ENCODE data around the gene GALNT12.

The GALNT12 gene

DNA sequence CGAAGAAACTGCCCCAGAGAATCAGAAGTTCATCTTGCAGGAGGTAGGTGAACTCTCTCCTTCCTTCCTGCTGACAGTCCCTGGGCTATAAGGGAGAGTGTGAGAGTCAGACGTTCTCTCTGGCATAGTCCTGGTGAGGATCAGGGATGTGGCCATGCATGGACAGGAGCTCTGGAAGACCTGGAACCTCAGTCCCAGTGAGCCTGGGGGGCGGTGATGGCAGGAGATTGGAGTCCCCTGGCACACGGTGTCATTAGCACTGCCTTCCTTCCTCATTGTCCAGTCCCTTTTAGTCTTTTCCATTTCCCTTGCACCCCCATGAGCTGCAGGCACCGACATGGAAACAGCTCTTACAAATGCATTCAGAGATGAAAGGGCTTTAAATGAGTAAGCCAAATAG lies 38.6 kb downstream of the GALNT12 start:
- no peaks in the 10 kb centered on the region for H3K36me3 ChIP-seq (ENCODE audit: control insufficient read depth, insufficient read depth, low read length)
- H3K9me3 ChIP-seq (ENCODE audit: control insufficient read depth, low read length), result no peaks in the 10 kb centered on the region
- peaks cover 5% of the 10 kb centered on the region for H3K4me1 ChIP-seq (ENCODE audit: control insufficient read depth, insufficient read depth, low read length)
- no peaks in the 10 kb centered on the region for H3K27me3 ChIP-seq (ENCODE audit: control insufficient read depth, insufficient read depth, low read length, poor library complexity, severe bottlenecking)
- no peak overlapping the region for H3K27ac ChIP-seq (ENCODE audit: insufficient read depth, low read depth, low read length, poor library complexity, severe bottlenecking)
- H3K4me3 ChIP-seq (ENCODE audit: insufficient read depth, low read depth, low read length), result no peak overlapping the region
- WGBS, 2 experiments, result 90 to 93% methylated on average over 5 of the region's 5 CpGs

DNA sequence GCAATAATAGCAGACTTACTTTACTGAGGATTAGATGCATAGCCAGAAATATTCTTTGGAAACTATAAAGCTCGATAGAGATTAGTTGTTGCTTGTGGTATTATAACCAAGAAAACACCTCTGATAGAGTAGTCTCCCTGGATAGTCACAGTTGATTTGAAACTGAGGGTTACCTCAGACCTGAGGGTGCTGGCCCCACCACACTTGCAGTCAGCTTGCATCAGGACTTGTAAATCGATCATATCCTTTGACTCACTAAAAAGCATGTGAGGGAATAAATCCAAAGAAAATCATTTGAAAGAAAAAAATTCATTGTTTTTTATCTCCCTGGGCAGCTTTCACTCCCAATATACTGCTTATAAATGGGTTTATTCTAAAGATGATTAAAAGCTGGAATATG lies 39.4 kb downstream of the GALNT12 start:
- no peak overlapping the region for H3K4me3 ChIP-seq (ENCODE audit: insufficient read depth, low read depth, low read length)
- H3K27me3 ChIP-seq (ENCODE audit: control insufficient read depth, insufficient read depth, low read length, poor library complexity, severe bottlenecking), result no peaks in the 10 kb centered on the region
- peaks cover 5% of the 10 kb centered on the region for H3K4me1 ChIP-seq (ENCODE audit: control insufficient read depth, insufficient read depth, low read length)
- H3K9me3 ChIP-seq (ENCODE audit: control insufficient read depth, low read length), result no peaks in the 10 kb centered on the region
- H3K27ac ChIP-seq (ENCODE audit: insufficient read depth, low read depth, low read length, poor library complexity, severe bottlenecking), result no peak overlapping the region
- H3K36me3 ChIP-seq (ENCODE audit: control insufficient read depth, insufficient read depth, low read length), result no peaks in the 10 kb centered on the region
- WGBS, 2 experiments, result 83 to 98% methylated on average over 2 of the region's 2 CpGs

DNA sequence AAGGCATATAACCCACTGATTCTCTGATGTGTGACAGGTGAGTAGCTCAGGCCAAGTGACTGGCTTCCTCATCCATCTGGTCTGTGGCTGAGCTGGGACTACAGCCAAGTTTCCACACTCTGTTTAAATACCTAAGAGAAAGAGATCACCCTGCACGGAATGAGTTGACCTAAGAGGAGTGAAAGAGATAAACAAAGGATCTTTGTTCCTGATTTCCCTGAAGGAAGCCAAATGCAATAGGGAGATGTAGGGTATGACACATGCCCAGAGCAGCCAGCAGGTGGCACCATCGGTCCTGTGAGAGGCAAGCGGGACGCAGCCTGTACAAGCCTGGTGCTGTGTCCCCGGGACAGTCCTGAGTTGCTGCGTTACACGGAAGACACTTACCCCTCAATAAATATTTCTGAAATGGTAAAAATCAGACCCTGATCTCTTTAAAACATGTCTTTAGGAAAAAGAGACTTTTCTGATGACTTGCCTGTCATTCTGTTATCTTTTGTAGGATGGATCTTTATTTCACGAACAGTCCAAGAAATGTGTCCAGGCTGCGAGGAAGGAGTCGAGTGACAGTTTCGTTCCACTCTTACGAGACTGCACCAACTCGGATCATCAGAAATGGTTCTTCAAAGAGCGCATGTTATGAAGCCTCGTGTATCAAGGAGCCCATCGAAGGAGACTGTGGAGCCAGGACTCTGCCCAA lies 41.1 kb downstream of the GALNT12 start:
- H3K27ac ChIP-seq (ENCODE audit: insufficient read depth, low read depth, low read length, poor library complexity, severe bottlenecking), result no peak overlapping the region

DNA sequence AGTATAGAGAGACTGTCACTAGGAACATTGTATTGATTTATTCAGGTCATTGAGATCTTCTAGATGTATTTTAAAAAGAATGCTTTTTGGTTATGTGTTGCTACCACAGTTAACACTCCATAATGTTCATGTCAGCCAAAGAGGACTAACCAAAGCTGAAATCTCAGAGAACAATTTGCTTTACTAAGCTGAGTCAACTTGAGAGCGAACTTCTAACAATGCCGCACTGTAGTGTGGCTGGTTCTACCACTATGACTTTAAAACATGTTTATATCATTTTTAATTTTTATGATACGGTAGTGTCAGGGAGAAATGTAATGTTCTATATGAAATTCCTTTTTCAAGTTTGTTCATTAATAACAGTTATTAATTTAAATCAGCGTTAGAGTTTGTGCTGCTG lies 42.1 kb downstream of the GALNT12 start:
- Histone ChIP-seq H3K4me1 (ENCODE audit: control insufficient read depth, insufficient read depth, low read length) (peaks cover 5% of the 10 kb centered on the region), H3K27ac (ENCODE audit: insufficient read depth, low read depth, low read length, poor library complexity, severe bottlenecking) (no peak overlapping the region), H3K27me3 (ENCODE audit: control insufficient read depth, insufficient read depth, low read length, poor library complexity, severe bottlenecking) (no peaks in the 10 kb centered on the region), H3K36me3 (ENCODE audit: control insufficient read depth, insufficient read depth, low read length) (no peaks in the 10 kb centered on the region), H3K4me3 (ENCODE audit: insufficient read depth, low read depth, low read length) (no peak overlapping the region), H3K9me3 (ENCODE audit: control insufficient read depth, low read length) (no peaks in the 10 kb centered on the region)
- WGBS, 2 experiments, result 94 to 100% methylated on average over 1 to 4 of the region's 4 CpGs

More for the DNA sequence above, 41.1 kb downstream of the GALNT12 start:
- H3K4me1 ChIP-seq (ENCODE audit: control insufficient read depth, insufficient read depth, low read length), result peaks cover 5% of the 10 kb centered on the region
- H3K36me3 ChIP-seq (ENCODE audit: control insufficient read depth, insufficient read depth, low read length), result no peaks in the 10 kb centered on the region
- no peaks in the 10 kb centered on the region for H3K9me3 ChIP-seq (ENCODE audit: control insufficient read depth, low read length)
- H3K27me3 ChIP-seq (ENCODE audit: control insufficient read depth, insufficient read depth, low read length, poor library complexity, severe bottlenecking), result no peaks in the 10 kb centered on the region
- WGBS, 2 experiments, result 56% methylated on average over 16 of the region's 16 CpGs
- no peak overlapping the region for H3K4me3 ChIP-seq (ENCODE audit: insufficient read depth, low read depth, low read length)

DNA sequence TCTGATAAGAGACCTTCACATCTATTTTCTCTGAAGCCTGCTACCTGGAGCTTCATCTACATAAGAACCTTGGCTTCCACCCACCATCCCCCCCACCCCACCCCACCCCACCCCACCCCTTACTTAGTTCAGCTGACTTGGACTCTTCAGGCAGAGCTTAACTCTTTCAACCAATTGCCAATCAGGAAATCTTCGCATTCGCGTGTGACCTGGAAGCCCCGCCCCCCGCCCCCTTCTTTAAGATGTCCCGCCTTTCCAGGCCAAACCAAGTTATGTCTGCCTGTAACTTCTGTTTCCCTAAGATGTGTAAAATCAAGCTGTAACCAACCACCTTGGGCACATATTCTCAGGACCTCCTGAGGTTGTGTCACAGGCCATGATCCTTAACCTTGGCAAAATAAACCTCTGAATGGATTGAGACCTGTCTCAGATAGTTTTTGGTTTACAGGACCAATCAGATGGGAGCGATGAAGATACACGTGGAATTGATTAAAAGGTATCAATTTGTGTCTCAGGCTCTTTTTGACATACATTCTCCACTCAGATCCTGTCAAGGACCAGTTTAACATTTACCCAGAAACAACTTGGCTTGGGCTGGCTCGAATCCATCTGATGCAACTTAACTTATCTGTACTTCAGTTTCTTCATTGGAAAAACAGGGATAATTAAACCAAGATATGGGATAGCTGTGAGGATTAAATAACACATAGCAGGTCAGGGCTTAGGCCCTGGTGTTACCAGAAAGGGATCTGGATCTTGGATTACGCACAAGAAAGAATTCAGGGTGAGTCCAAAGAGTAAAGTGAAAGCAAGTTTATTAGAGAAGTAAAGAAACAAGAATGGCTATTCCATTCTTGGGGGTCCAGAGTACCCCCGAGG lies 43.6 kb downstream of the GALNT12 start:
- no peak overlapping the region for H3K27ac ChIP-seq (ENCODE audit: insufficient read depth, low read depth, low read length, poor library complexity, severe bottlenecking)
- no peaks in the 10 kb centered on the region for H3K27me3 ChIP-seq (ENCODE audit: control insufficient read depth, insufficient read depth, low read length, poor library complexity, severe bottlenecking)
- H3K4me3 ChIP-seq (ENCODE audit: insufficient read depth, low read depth, low read length), result no peak overlapping the region
- no peaks in the 10 kb centered on the region for H3K9me3 ChIP-seq (ENCODE audit: control insufficient read depth, low read length)
- H3K4me1 ChIP-seq (ENCODE audit: control insufficient read depth, insufficient read depth, low read length), result peaks cover 5% of the 10 kb centered on the region
- no peaks in the 10 kb centered on the region for H3K36me3 ChIP-seq (ENCODE audit: control insufficient read depth, insufficient read depth, low read length)
- 78 to 79% methylated on average over 11 of the region's 11 CpGs for WGBS, 2 experiments

DNA sequence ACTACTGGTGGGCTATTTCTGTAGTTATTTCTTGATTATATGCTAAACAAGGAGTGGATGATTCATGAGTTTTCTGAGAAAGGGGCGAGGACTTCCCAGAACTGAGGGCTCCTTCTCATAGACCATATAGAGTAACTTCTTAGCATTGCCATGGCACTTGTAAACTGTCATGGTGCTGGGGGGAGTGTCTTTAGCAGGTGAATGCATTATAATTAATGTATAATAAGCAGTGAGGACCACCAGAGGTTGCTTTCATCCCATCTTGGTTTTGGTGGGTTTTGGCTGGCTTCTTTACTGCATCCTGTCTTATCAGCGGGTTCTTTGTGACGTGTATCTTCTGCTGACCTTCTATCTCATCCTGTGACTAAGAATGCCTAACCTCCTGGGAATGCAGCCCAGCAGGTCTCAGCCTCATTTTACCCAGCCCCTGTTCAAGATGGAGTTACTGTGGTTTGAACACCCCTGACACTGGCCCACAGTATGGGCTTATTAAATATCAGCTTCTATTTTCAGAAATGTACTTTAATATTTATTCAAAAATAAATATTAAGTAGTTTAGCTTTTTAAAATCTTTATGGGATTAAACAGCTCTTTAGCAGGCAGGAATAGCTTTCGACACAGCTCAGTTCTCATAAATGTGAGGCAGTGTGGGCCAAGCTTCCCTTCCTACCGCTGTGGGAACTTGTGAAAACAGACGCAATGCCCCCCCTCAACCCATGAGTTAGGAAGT lies 44.4 kb downstream of the GALNT12 start:
- no peaks in the 10 kb centered on the region for H3K36me3 ChIP-seq (ENCODE audit: control insufficient read depth, insufficient read depth, low read length)
- H3K9me3 ChIP-seq (ENCODE audit: control insufficient read depth, low read length), result no peaks in the 10 kb centered on the region
- no peak overlapping the region for H3K27ac ChIP-seq (ENCODE audit: insufficient read depth, low read depth, low read length, poor library complexity, severe bottlenecking)
- 92 to 93% methylated on average over 6 of the region's 6 CpGs for whole genome bisulfite sequencing, 2 experiments
- H3K4me1 ChIP-seq (ENCODE audit: control insufficient read depth, insufficient read depth, low read length), result peaks cover 5% of the 10 kb centered on the region
- H3K4me3 ChIP-seq (ENCODE audit: insufficient read depth, low read depth, low read length), result no peak overlapping the region
- no peaks in the 10 kb centered on the region for H3K27me3 ChIP-seq (ENCODE audit: control insufficient read depth, insufficient read depth, low read length, poor library complexity, severe bottlenecking)

DNA sequence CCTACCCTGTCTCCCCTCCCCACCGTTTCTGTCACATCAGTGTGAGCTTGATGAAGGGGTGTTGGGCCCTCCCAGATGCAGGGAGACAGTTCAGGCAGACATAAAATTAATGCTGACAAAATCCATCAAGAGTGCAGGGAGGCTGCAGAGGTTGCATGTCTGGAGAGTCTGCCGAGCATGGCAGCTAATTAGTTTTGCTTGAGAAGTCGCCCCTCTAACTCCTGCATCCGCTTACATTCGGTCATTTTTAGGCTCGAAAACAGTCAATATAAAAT lies 44.9 kb downstream of the GALNT12 start:
- 85 to 94% methylated on average over 6 of the region's 6 CpGs for WGBS, 2 experiments
- Histone ChIP-seq H3K4me1 (ENCODE audit: control insufficient read depth, insufficient read depth, low read length) (peaks cover 5% of the 10 kb centered on the region), H3K27ac (ENCODE audit: insufficient read depth, low read depth, low read length, poor library complexity, severe bottlenecking) (no peak overlapping the region), H3K4me3 (ENCODE audit: insufficient read depth, low read depth, low read length) (no peak overlapping the region), H3K36me3 (ENCODE audit: control insufficient read depth, insufficient read depth, low read length) (no peaks in the 10 kb centered on the region), H3K27me3 (ENCODE audit: control insufficient read depth, insufficient read depth, low read length, poor library complexity, severe bottlenecking) (no peaks in the 10 kb centered on the region), H3K9me3 (ENCODE audit: control insufficient read depth, low read length) (no peaks in the 10 kb centered on the region)

DNA sequence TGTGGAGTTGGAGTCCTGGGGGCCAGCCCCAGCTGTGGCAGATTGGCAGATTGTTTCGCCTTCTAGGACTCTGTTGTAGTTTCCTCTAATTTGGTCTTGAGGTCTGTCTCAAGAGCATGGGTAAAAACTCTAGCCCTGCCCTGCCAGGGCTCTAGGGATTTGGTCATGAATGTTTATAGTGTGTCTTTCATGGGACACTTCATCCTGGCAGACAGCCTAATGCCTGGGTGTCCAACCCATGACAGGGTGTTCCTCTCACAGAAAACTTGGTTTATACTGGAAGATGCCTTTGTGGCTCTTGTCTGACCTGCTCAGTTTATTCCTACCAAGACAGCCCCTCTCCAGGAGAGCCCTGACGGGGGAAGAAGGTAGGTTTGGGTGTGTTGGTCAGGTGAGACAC lies 45.5 kb downstream of the GALNT12 start:
- H3K27me3 ChIP-seq (ENCODE audit: control insufficient read depth, insufficient read depth, low read length, poor library complexity, severe bottlenecking), result no peaks in the 10 kb centered on the region
- H3K9me3 ChIP-seq (ENCODE audit: control insufficient read depth, low read length), result no peaks in the 10 kb centered on the region
- no peak overlapping the region for H3K4me3 ChIP-seq (ENCODE audit: insufficient read depth, low read depth, low read length)
- peaks cover 5% of the 10 kb centered on the region for H3K4me1 ChIP-seq (ENCODE audit: control insufficient read depth, insufficient read depth, low read length)
- no peak overlapping the region for H3K27ac ChIP-seq (ENCODE audit: insufficient read depth, low read depth, low read length, poor library complexity, severe bottlenecking)
- no peaks in the 10 kb centered on the region for H3K36me3 ChIP-seq (ENCODE audit: control insufficient read depth, insufficient read depth, low read length)
- 93 to 99% methylated on average over 2 of the region's 2 CpGs for WGBS, 2 experiments

DNA sequence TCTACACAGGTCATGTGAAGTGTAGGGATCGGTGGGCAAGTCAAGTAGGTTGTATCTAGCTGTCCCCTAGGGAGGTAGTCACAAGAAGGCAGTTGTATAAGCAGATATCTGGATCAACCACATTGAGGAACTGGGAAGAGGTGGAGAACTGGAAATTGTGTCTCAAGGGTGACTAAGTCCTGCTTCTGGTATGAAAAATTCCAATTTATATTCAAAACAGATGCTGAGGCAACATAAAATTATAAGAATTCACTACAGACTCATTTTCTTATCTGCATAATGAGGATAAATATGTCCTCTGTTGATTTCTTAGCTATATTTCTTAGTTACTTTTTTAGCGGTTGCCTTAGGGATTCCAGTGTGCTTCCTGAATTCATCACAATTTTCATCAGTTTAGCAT lies 46.8 kb downstream of the GALNT12 start:
- H3K27ac ChIP-seq (ENCODE audit: insufficient read depth, low read depth, low read length, poor library complexity, severe bottlenecking), result no peak overlapping the region
- no peaks in the 10 kb centered on the region for H3K36me3 ChIP-seq (ENCODE audit: control insufficient read depth, insufficient read depth, low read length)
- no peak overlapping the region for H3K4me3 ChIP-seq (ENCODE audit: insufficient read depth, low read depth, low read length)
- no peaks in the 10 kb centered on the region for H3K9me3 ChIP-seq (ENCODE audit: control insufficient read depth, low read length)
- no peaks in the 10 kb centered on the region for H3K27me3 ChIP-seq (ENCODE audit: control insufficient read depth, insufficient read depth, low read length, poor library complexity, severe bottlenecking)
- no peaks in the 10 kb centered on the region for H3K4me1 ChIP-seq (ENCODE audit: control insufficient read depth, insufficient read depth, low read length)
- 83 to 95% methylated on average over 1 to 2 of the region's 2 CpGs for WGBS, 2 experiments

DNA sequence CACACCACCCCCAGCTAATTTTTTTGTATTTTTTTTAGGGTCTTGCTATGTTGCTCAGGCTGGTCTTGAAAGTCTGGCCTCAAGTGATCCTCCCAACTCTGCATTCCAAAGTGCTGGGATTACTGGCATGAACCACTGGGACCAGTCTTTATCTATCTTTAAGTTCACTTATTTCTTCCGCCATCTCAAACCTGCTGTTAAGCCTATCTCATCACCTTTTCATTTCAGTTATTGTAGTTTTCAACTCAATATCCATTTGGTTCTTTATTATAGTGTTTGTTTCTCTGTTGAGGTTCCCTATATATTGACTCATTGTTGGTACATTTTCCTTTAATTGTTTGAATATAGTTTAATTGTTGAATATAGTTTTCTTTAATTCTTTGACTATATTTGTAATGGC lies 48.1 kb downstream of the GALNT12 start:
- H3K27ac ChIP-seq (ENCODE audit: insufficient read depth, low read depth, low read length, poor library complexity, severe bottlenecking), result no peak overlapping the region
- no peaks in the 10 kb centered on the region for H3K27me3 ChIP-seq (ENCODE audit: control insufficient read depth, insufficient read depth, low read length, poor library complexity, severe bottlenecking)
- 93 to 94% methylated on average over 1 of the region's 1 CpG for WGBS, 2 experiments
- no peak overlapping the region for H3K4me3 ChIP-seq (ENCODE audit: insufficient read depth, low read depth, low read length)
- H3K4me1 ChIP-seq (ENCODE audit: control insufficient read depth, insufficient read depth, low read length), result no peaks in the 10 kb centered on the region
- no peaks in the 10 kb centered on the region for H3K36me3 ChIP-seq (ENCODE audit: control insufficient read depth, insufficient read depth, low read length)
- H3K9me3 ChIP-seq (ENCODE audit: control insufficient read depth, low read length), result no peaks in the 10 kb centered on the region
